Spleen (tissue), 11 donors: ENCODE data around the gene MLF1. TPM values are rescaled to one million over a fixed set of nuclear protein-coding genes. Genes with fewer than 3 reads are reported as not detected.

Experiments
- DNase-seq: peaks from one replicate; pipeline ENCODE4 v3.0.0-alpha.2; 2020
- H3K27ac ChIP-seq, 8 donors: fragments of 200-600 bp; sonication (generic) in 7 of 8; 1 replicate in 4 of 8; 2 replicates in 4 of 8; pipeline versions ENCODE4 v1.5.0 to v1.8.0; 2016 to 2021; ENCODE audit warnings: inconsistent platforms in 4 of 8, mild to moderate bottlenecking in 4 of 8, moderate library complexity in 1 of 8
- H3K27me3 ChIP-seq, 7 donors: fragments of 200-600 bp; sonication (generic) in 6 of 7; replicated peaks in 1 of 7; 1 replicate in 4 of 7; 2 replicates in 3 of 7; pipeline versions ENCODE4 v1.5.0 to v1.8.0; 2016 to 2021; ENCODE audit warnings: inconsistent platforms in 3 of 7, mild to moderate bottlenecking in 1 of 7
- H3K36me3 ChIP-seq, 6 donors: fragments of 200-600 bp; sonication (generic) in 5 of 6; 1 replicate in 4 of 6; 2 replicates in 2 of 6; pipeline versions ENCODE4 v1.5.0 to v1.8.0; 2016 to 2021; ENCODE audit warnings: inconsistent platforms in 2 of 6
- H3K4me1 ChIP-seq, 6 donors: fragments of 200-600 bp; sonication (generic) in 5 of 6; 1 replicate in 3 of 6; 2 replicates in 3 of 6; pipeline versions ENCODE4 v1.5.0 to v1.8.0; 2016 to 2021; ENCODE audit warnings: inconsistent platforms in 3 of 6
- H3K4me3 ChIP-seq, 8 donors: fragments of 200-600 bp; sonication (generic) in 7 of 8; 1 replicate in 4 of 8; 2 replicates in 4 of 8; pipeline versions ENCODE4 v1.5.0 to v1.8.0; 2016 to 2021; ENCODE audit warnings: inconsistent platforms in 4 of 8, mild to moderate bottlenecking in 4 of 8, moderate library complexity in 2 of 8
- H3K9me3 ChIP-seq, 8 donors: fragments of 200-600 bp; sonication (generic) in 7 of 8; 1 replicate in 4 of 8; 2 replicates in 4 of 8; pipeline versions ENCODE4 v1.5.0 to v1.8.0; 2016 to 2021; ENCODE audit warnings: inconsistent platforms in 4 of 8
- POLR2A ChIP-seq, 3 donors: fragments of 450-650 bp; IDR thresholded peaks; one replicate each; pipeline ENCODE4 v1.5.1; 2017; ENCODE audit warnings: antibody characterized with exemption in 3 of 3, mild to moderate bottlenecking in 1 of 3
- POLR2AphosphoS5 ChIP-seq, 3 donors: sonication (generic); formaldehyde crosslinking; IDR thresholded peaks; one replicate each; pipeline ENCODE4 v1.5.1; 2017; ENCODE audit warnings: antibody characterized with exemption in 3 of 3
- WGBS, 5 donors: extraction: QIAGEN DNeasy Blood & Tissue Kit in 3 of 5; methylation state at CpG; one replicate each; pipeline versions ENCODE4 v1.1.5 to v1.1.7; 2013 to 2018; 5-methylcytosine and 5-hydroxymethylcytosine counted together
- intact Hi-C: fragments of 100-400 bp; cut with DNase I; formaldehyde crosslinking; loops from one replicate; pipeline ENCODE4 v1.15.0; 2023; ENCODE audit warnings: low total_unique reads
- polyA plus RNA-seq, 3 donors: library from polyadenylated mRNA; stranded (reverse); fragments of 200-250 nt; gene quantifications; one replicate each; pipeline ENCODE4 v1.2.1, GENCODE V29; 2013
- total RNA-seq, 7 donors: library from RNA; depleted of rRNA in 3 of 7; stranded (reverse); fragments of >200 nt in 3 of 7; fragmentation: NEBNext Ultra II Directional in 4 of 7; extraction: Animal tissue kit (Norgen Biotek cat#: 25700) in 4 of 7; gene quantifications; one replicate each; pipeline versions ENCODE4 v1.1.0 to v1.2.1, GENCODE V29; 2016 to 2021
- TF ChIP-seq, protein P1 (sequence below), 11 experiments: fragments of 200-600 bp in 7 of 11; fragments of 450-650 bp in 4 of 11; sonication (generic) in 4 of 11; IDR thresholded peaks in 8 of 11; conservative IDR thresholded peaks in 3 of 11; 1 replicate in 7 of 11; 2 replicates in 4 of 11; pipeline versions ENCODE4 v1.4.0 to v1.8.0; 2016 to 2021; ENCODE audit warnings: antibody characterized with exemption in 11 of 11, inconsistent platforms in 4 of 11, mild to moderate bottlenecking in 1 of 11
- donor health status: healthy with polysubstance abuse.
- donor health status: DM: no; HTN: no; CAD: no; lungs with moderate emphysema.
- donor health status: DM: no; HTN: no; CAD: no.
- donor health status: Bipolar disorder and iron deficiency.
- donor health status: healthy.
- donor health status: DM: no; HTN: no; CAD: no.
- donor health status: DM: yes; HTN: yes; CAD: no.

Gene MLF1
- total and polyA plus RNA-seq, 10 donors = 1.3 to 4.1 (median 2.8) TPM

- intact Hi-C loops = no loop called here
- no peak for DNase-seq
- Histone ChIP-seq H3K27me3 (peaks cover 0 to 6% (median 0%) of the 10 kb centered on the region in 7 donors), H3K27ac (no peak overlapping the region), H3K4me1 (no peaks in the 10 kb centered on the region), H3K4me3 (no peak overlapping the region), H3K9me3 (peaks cover 0 to 4% (median 0%) of the 10 kb centered on the region in 8 donors), H3K36me3 (no peaks in the 10 kb centered on the region)
- WGBS, 5 donors = 93 to 100% (median 96%) methylated on average over 1 of the region's 1 CpG
- TF ChIP-seq POLR2A (IDR thresholded peaks at IDR 0.05) (no peak), POLR2AphosphoS5 (IDR thresholded peaks at IDR 0.05) (no peak)
- TF ChIP-seq, protein P1, sequence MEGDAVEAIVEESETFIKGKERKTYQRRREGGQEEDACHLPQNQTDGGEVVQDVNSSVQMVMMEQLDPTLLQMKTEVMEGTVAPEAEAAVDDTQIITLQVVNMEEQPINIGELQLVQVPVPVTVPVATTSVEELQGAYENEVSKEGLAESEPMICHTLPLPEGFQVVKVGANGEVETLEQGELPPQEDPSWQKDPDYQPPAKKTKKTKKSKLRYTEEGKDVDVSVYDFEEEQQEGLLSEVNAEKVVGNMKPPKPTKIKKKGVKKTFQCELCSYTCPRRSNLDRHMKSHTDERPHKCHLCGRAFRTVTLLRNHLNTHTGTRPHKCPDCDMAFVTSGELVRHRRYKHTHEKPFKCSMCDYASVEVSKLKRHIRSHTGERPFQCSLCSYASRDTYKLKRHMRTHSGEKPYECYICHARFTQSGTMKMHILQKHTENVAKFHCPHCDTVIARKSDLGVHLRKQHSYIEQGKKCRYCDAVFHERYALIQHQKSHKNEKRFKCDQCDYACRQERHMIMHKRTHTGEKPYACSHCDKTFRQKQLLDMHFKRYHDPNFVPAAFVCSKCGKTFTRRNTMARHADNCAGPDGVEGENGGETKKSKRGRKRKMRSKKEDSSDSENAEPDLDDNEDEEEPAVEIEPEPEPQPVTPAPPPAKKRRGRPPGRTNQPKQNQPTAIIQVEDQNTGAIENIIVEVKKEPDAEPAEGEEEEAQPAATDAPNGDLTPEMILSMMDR (IDR thresholded peaks at IDR 0.05 in 8 of 11, conservative IDR thresholded peaks at IDR 0.05 in 3 of 11) = no peak
These were observed 10.0 kb upstream of the MLF1 start for GRCh38 chr3:158560979-158561378.

GRCh38 chr3:158562674-158563073 lies 8.3 kb upstream of the MLF1 start:
- WGBS, 5 donors = 82 to 98% (median 88%) methylated on average over 5 of the region's 5 CpGs
- intact Hi-C loops = no loop called here
- Histone ChIP-seq H3K4me3 (no peak overlapping the region), H3K36me3 (no peaks in the 10 kb centered on the region), H3K27me3 (peaks cover 0 to 9% (median 0%) of the 10 kb centered on the region in 7 donors), H3K9me3 (peaks cover 0 to 4% (median 0%) of the 10 kb centered on the region in 8 donors), H3K27ac (no peak overlapping the region), H3K4me1 (no peaks in the 10 kb centered on the region)
- TF ChIP-seq POLR2AphosphoS5 (IDR thresholded peaks at IDR 0.05) = no peak
- TF ChIP-seq POLR2A (IDR thresholded peaks at IDR 0.05) = no peak
- TF ChIP-seq, protein P1 (IDR thresholded peaks at IDR 0.05 in 8 of 11, conservative IDR thresholded peaks at IDR 0.05 in 3 of 11) = no peak
- DNase-seq = no peak

DNA sequence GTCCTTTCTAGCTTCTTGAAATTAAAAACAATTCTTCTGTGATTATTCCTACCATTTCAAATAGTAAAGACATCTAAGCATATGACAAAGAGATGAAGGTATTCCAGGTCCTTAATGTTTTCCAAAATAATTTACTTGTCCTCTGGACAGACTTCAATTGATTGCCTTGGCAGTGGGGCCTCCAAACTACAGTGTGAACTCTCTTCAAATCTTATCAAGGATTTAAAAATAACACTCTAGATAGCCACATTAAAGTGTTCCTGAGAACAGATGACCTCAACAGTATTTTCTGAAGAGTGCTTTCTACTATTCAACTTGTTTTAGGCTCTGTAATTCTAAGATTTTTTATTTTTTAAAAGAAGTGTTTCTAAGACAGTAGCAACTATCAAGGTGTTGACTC lies 7.9 kb upstream of the MLF1 start:
- no peak overlapping the region for H3K27ac ChIP-seq
- intact Hi-C loops = no loop called here
- no peak for DNase-seq
- peaks cover 0 to 7% (median 0%) of the 10 kb centered on the region in 7 donors for H3K27me3 ChIP-seq
- no peak for TF ChIP-seq POLR2AphosphoS5 (IDR thresholded peaks at IDR 0.05)
- no peak for TF ChIP-seq POLR2A (IDR thresholded peaks at IDR 0.05)
- TF ChIP-seq, protein P1 (IDR thresholded peaks at IDR 0.05 in 8 of 11, conservative IDR thresholded peaks at IDR 0.05 in 3 of 11) = no peak
- H3K4me1 ChIP-seq = no peaks in the 10 kb centered on the region
- no peaks in the 10 kb centered on the region for H3K36me3 ChIP-seq
- no peak overlapping the region for H3K4me3 ChIP-seq
- peaks cover 0 to 4% (median 0%) of the 10 kb centered on the region in 8 donors for H3K9me3 ChIP-seq

DNA sequence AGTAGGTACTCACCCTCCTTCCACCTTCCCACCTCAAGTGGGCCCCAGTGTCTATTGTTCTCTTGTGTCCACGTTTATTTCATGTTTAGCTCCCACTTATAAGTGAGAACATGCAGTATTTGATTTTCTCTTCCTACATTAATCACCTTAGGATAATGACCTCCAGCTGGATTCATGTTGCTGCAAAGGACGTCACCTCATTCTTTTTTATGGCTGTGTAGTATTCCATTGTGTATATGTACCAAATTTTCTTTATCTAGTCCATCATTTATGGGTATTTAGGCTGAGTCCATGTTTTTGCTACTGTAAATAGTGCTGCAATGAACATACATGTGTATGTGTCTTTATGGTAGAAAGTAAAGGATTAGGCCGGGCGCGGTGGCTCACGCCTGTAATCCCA lies 5.9 kb upstream of the MLF1 start:
- peaks cover 0 to 19% (median 0%) of the 10 kb centered on the region in 7 donors for H3K27me3 ChIP-seq
- no peaks in the 10 kb centered on the region for H3K4me1 ChIP-seq
- no peak for DNase-seq
- WGBS, 5 donors = 89 to 97% (median 96%) methylated on average over 6 of the region's 6 CpGs
- H3K4me3 ChIP-seq = no peak overlapping the region
- no peak overlapping the region for H3K27ac ChIP-seq
- intact Hi-C loops = no loop called here
- H3K36me3 ChIP-seq = no peaks in the 10 kb centered on the region
- peaks cover 0 to 4% (median 0%) of the 10 kb centered on the region in 8 donors for H3K9me3 ChIP-seq
- no peak for TF ChIP-seq POLR2AphosphoS5 (IDR thresholded peaks at IDR 0.05)
- TF ChIP-seq, protein P1 (IDR thresholded peaks at IDR 0.05 in 8 of 11, conservative IDR thresholded peaks at IDR 0.05 in 3 of 11) = no peak
- no peak for TF ChIP-seq POLR2A (IDR thresholded peaks at IDR 0.05)
